ENCODE results near the gene ZNF746.
"Not testable (repeated sequence)": the region's sequence is repeated elsewhere in the genome, so short reads cannot be mapped to it uniquely, and the experiment has no call there.

ZNF746 gene

GRCh38 chr7:149497467-149498261 lies at the start of gene ZNF746:
Gene ZNF746 (minus strand): TSS chr7:149497809. CDS start chr7:149497536, 273 bp downstream.
- DNase-seq: peak; percentile 84

DNA sequence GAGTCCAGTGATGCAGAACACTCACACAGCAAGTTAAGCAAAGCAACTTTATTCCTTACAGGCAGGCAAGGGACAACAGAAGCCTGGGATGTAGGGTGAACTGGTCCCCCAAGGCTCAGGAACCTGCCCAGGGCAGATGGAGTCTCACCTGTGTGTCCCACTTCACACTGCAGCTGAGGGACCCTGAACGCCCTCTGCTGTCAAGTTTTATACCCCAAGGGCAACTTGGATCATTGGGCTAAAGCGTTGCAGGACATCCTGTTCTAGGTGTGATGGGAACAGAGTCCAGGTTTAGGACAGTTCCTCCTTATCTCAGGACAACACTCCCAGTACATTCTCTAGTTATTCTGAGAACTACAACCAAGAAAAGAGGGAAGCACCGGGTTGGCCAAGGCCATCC lies 49.5 kb upstream of the ZNF746 start:
- no peak for DNase-seq

GRCh38 chr7:149546331-149546730 lies 48.7 kb upstream of the ZNF746 start:
- no peak for DNase-seq

GRCh38 chr7:149544028-149544427 lies 46.4 kb upstream of the ZNF746 start:
- no peak for DNase-seq

DNA sequence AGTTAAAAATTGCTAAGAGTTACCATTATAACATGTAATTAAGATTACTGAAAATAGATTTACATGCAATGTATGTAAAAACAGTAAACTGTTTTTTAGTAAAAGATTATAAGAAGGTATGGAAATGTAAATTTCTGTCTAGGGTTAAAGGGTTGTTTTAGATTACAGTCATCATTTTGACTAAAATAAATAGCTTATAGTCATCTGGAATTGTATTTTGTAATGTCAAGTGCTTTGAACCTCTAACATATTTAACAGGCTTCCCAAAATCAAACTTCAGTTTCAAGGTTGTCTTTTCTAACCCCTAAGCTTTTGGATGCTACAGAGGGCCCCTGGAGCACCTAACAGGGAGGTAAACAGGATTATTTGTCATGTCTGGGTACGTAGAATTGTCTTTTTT lies 35.0 kb upstream of the ZNF746 start:
- DNase-seq: no peak

- DNase-seq: no peak
These were observed 31.6 kb upstream of the ZNF746 start for GRCh38 chr7:149529136-149529718.

DNA sequence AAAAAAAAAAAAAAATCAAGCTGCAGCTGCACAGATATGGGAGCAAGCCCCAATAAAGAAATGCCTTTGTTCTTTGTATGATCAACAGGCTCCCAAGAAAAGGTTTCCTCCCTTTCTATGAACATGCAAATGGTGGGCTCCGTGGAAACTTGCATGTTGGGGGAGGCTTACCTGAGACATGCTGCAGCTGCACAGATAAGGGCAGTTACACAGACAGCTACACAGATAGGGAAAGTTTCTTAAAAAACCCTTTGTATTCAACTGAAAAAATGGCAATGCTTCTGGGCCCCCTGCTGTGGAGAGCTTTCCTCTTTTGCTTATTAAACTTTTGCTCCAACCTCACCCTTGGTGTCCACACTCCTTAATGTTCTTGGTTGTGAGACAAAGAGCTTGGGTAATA lies 29.8 kb upstream of the ZNF746 start:
- no peak for DNase-seq

- DNase-seq: no peak
These were observed 27.7 kb upstream of the ZNF746 start for GRCh38 chr7:149525280-149525679.

DNA sequence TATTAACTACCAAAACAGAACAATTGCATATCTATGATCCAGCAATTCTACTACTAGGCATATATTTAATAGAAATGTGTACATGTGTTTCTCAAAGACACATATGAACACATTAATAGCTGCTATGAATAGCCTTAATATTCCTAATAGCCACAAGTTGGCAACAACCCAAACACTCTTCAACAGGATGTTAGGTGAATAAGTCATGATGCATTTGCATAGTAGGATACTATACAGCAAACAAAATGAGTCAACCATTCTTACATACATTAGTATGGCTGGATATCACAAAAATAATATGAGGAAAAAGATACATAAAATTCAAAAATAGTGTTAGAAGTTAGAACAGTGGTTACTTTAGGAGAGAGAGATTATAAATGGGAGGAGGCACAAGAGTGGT lies 26.8 kb upstream of the ZNF746 start:
- DNase-seq: no peak

GRCh38 chr7:149510248-149510647 lies 12.6 kb upstream of the ZNF746 start:
- DNase-seq: no peak

DNA sequence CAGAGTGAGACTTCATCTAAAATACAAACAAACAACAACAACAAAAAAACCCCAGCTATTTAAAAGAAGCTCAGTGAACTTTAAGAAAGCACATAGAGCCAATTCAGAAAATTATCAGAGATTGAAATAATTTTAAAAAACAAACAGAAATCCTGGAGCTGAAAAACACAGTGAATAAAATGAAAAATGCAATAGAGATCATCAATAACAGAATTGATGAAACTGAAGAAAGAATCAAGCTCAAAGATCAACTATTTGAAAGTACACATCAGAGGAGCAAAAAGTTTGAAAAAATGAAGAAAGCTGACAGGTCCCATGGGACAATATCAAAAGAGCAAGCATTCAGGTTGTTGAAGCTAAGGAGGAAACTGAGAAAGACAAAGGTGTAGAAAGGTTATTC lies 12.2 kb upstream of the ZNF746 start:
- no peak for DNase-seq

- no peak for DNase-seq
These were observed 7.9 kb upstream of the ZNF746 start for GRCh38 chr7:149505551-149505950.

DNA sequence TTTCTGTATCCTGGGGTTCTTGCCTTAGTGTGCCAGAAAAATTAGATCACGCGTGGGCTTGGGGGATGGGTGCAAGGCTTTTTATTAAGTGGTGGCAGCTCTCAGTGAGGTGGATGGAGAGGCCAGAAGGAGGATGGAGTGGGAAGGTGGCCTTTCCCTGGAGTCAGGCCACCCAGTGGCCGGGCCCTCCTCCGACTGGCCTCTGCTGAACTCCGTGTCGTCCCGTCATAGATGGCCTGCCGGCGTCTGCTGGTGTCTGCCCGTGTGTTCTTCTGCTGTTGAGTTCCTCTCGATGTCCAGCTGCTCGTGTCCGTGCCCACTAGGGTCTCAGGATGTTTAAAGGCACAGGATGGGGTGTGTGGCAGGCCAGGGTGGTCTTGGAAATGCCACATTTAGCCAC lies 4.0 kb upstream of the ZNF746 start:
- no peak for DNase-seq

DNA sequence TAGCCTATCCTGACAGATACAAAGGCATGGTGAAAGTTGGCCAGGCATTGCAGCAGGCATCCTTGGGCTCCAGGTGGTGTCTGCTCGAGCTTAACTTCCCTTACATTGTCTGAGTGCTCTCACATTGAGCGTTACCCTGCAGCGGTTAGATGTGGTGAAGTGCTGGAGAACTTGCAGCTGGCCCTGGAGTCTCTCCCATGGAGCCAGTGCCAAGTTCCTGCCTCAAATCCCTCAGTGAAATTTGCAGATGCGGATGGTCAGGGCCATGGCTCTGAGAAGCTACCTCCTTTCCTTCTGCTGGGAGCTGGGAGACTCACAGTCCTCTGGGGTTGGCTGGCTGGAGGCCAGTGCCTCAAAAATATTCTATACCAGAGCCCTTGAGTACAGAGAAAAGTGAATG lies 3.3 kb upstream of the ZNF746 start:
- DNase-seq: no peak

GRCh38 chr7:149500201-149500600 lies 2.6 kb upstream of the ZNF746 start:
- DNase-seq: no peak

DNA sequence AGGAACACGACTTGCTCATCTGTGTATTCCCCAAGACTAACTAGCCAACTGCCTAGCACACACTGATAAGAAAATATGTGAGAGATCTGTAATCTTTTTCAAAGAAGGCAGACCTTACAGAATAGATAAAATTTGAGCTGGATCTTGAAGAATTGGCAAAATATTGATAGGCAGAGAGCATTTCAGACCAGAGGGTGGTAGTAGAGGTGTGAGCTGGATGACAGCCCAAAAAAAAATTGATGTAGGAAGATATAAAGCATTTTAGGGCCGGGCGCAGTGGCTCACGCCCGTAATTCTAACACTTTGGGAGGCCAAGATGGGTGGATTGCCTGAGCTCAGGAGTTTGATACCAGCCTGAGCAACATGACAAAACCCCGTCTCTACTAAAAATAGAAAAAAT lies 1.2 kb upstream of the ZNF746 start:
- DNase-seq: no peak

DNA sequence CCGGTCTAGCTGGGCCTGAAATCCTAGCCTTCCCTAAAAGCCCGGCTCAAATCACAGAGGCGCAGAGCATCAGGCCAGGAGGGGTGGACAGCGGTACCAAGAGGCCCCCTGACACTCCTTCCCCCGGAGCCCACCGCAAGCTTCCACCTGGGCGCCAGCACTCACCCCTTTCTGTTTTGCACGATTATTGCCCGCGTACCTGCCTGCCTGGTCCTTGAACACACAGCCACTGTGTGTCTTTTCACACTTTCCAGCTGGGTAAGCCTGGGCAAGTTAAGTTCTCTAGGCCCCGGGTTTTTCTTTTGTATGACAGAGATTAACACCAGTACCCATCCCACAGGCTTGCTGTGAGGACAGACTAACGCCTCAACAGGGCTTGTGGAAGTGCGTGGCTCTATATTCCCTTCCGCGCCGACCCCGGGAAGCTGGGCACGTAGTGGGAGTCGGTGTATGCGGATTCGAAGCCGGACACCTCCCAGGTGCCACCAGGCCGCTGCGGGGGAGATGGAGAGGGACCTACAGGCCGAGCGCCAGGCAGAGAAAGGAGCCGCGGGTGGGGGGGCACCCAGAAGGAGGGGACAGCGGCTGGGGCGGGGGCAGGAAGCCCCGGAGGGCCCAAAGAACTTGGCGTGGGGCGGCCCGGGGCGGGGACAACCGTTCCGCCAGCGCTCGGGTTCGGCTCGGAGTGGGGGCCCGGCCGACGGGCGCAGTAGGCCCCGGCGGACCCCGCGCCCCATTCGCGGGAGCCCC lies 792 bp downstream of the ZNF746 start:
- DNase-seq: peak; percentile 5

DNA sequence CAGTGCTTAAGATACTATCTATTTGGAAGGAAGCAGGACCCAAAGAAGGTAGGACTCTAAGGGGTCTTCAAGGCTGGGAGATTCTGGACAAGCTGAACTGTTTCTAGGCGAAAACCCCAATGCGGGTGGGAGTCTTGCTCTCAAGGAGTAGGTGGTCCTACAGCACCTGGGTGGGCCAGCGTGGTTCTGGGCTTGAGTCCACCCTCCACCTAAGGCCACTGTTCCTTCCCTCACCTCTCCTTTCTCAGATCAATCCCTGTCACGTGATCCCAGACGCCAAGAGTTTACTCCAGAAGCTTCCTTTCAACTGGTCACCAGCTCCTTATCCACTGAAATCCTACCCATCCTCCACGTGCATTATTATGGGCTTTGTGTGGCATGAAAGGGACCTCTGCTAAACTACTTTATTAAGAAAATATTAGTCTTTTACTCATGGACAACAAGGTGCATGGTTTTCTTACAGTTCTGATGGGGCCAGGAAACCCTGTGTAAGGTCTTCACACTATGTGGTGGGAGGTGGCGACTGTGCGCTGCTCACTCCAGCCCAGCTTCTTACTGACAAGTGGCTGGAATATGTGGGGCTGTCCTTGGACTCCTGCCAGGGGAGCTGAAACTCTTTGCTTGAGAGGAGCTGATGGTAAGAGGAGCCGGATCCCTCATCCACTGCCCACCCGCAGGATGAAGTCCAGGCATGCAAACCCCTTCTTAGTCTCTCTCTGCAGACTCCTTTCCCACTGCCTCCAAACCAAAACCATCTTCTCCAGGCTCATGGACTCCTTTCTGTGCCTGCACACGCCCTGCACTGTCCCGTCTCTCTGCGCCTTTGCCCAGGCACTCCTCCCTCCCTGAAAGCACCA lies 1.6 kb downstream of the ZNF746 start:
- no peak for DNase-seq

DNA sequence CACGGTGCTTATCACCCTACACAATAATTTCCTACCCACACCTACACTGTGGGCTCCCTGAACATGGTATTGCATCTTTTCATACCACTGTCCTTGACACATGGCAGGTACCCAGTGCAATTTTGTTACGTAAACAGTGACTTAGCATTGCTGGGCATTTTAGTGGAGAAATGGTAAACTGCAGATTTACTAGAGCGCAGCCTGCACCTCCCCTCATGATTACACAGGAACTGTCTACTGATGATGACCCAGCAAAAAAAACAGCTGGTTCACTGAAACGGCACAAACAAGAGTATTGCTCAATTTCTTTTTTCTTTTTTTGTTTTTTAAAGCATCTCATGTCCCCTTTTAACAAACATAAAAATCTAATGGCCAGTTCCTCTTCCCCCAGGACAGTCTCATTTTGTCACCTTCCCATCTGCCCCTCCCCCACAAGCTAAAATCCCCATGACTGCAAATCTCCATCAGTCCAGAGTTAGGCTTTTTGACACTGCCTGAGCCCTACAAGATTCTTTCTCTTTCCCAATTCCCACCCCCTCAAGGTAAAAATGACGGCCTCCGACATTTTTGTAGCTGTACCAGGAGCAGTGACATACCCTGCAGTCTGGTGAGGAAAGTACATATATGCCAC lies 2.8 kb downstream of the ZNF746 start:
- no peak for DNase-seq

DNA sequence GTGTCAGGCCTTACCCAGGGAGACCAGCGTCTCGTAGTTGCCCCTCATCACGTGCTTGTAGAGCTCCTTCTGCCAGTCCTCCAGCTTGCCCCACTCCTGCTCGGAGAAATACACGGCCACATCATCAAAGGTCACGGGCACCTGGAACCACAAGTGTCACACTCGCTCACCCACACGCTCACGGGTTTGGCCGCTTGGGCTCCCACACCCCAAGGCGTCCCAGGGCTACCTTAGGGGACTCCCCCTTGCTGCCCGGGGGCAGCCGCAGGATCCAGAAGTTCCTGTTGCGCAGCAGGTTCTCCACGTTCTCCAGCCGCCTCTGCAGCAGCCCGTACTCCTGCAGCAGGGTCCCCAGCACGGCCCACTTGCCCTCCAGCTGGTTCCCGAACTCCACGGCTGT lies 3.6 kb downstream of the ZNF746 start:
- not testable (repeated sequence) for DNase-seq

DNA sequence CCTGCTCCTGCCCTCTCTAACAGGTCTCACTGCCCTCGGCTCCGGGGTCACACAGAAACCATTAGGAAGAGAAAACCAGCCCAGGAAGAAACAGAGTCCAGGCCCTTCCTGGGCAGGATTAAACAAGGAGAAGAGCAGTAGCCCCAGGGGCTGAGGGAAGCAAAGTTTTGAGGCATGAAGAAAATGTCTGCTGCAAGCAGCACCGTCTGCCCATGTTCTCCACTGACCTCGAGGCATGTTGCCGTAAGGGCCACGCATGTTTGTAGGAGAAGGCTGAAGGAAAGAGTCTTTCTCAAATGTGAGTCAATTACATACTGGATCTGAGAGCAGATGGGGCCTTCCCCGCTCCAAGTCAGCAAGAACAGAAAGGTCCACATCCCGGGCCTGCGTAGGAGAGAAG lies 4.2 kb downstream of the ZNF746 start:
- no peak for DNase-seq

GRCh38 chr7:149490083-149490760 lies 7.4 kb downstream of the ZNF746 start:
- DNase-seq: no peak

All from NCI-H774 (cell line).